Activated B cell treated with CpG ODN at 0.5 μM for 24 hours (primary cell): Measurements from ENCODE around the gene AP4E1. TPM values are rescaled to one million over a fixed set of nuclear protein-coding genes. Genes with fewer than 3 reads are reported as not detected.
"Not testable (repeated sequence)": the region's sequence is repeated elsewhere in the genome, so short reads cannot be mapped to it uniquely, and the experiment has no call there.

ENCODE experiments used
- ATAC-seq: fragments of 200-7000 bp; cut with Tn5 transposase; one replicate; pipeline ENCODE4 v1.10.0; 2021; ENCODE audit warnings: low read depth, mild to moderate bottlenecking, moderate library complexity
- CTCF ChIA-PET: fragments of 350-600 bp; sonication (Branson Sonifier 250); formaldehyde crosslinking; loops from one replicate; lab custom pipeline; 2021; ENCODE audit warnings: antibody characterized with exemption; lab: Charles Lee
- POLR2A ChIA-PET: fragments of 350-600 bp; sonication (Branson Sonifier 250); formaldehyde crosslinking; loops from one replicate; lab custom pipeline; 2021; ENCODE audit warnings: antibody characterized with exemption; lab: Charles Lee
- DNase-seq: peaks from one replicate; pipeline ENCODE4 v3.0.0; 2022
- H3K27ac Mint-ChIP-seq: one replicate; pipeline ENCODE4 v1.8.0; 2020; ENCODE audit warnings: mixed read lengths
- H3K27me3 Mint-ChIP-seq: one replicate; pipeline ENCODE4 v1.8.0; 2021; ENCODE audit warnings: mixed read lengths
- H3K36me3 Mint-ChIP-seq: one replicate; pipeline ENCODE4 v1.8.0; 2021; ENCODE audit warnings: low read depth, mixed read lengths
- H3K4me1 Mint-ChIP-seq: one replicate; pipeline ENCODE4 v1.8.0; 2021; ENCODE audit warnings: mixed read lengths
- H3K4me3 Mint-ChIP-seq: one replicate; pipeline ENCODE4 v1.8.0; 2020; ENCODE audit warnings: mild to moderate bottlenecking, mixed read lengths
- H3K9me3 Mint-ChIP-seq: one replicate; pipeline ENCODE4 v1.8.0; 2020; ENCODE audit warnings: mixed read lengths
- intact Hi-C: fragments of 100-400 bp; cut with micrococcal nuclease; formaldehyde crosslinking; loops from one replicate; pipeline ENCODE4 v1.15.1; 2024
- total RNA-seq: library from RNA; stranded (reverse); gene quantifications from 2 replicates; pipeline ENCODE4 v1.2.3, GENCODE V29; 2022
- TF ChIP-seq, protein P1 (sequence below): fragments of 200-600 bp; IDR thresholded peaks from one replicate; pipeline ENCODE4 v1.8.0; 2022; ENCODE audit warnings: antibody characterized with exemption, mild to moderate bottlenecking

AP4E1 gene
- total RNA-seq, 1 donor from 2014 or later: 13.4 TPM

- no peak for DNase-seq
- POLR2A ChIA-PET: interaction anchor here (1.3 kb wide), 1 partner anchor 16 kb away, joined by 3 read pairs; no protein-coding TSS in a partner anchor
- peaks cover 5% of the 10 kb centered on the region for H3K36me3 Mint-ChIP-seq
- CTCF ChIA-PET: no interaction called here
- H3K27me3 Mint-ChIP-seq: no peaks in the 10 kb centered on the region
- H3K9me3 Mint-ChIP-seq: peaks cover 18% of the 10 kb centered on the region
- intact Hi-C loops: no loop called here
- no peak overlapping the region for H3K27ac Mint-ChIP-seq
- TF ChIP-seq, protein P1, sequence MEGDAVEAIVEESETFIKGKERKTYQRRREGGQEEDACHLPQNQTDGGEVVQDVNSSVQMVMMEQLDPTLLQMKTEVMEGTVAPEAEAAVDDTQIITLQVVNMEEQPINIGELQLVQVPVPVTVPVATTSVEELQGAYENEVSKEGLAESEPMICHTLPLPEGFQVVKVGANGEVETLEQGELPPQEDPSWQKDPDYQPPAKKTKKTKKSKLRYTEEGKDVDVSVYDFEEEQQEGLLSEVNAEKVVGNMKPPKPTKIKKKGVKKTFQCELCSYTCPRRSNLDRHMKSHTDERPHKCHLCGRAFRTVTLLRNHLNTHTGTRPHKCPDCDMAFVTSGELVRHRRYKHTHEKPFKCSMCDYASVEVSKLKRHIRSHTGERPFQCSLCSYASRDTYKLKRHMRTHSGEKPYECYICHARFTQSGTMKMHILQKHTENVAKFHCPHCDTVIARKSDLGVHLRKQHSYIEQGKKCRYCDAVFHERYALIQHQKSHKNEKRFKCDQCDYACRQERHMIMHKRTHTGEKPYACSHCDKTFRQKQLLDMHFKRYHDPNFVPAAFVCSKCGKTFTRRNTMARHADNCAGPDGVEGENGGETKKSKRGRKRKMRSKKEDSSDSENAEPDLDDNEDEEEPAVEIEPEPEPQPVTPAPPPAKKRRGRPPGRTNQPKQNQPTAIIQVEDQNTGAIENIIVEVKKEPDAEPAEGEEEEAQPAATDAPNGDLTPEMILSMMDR: no peak
- no peak for ATAC-seq
- H3K4me1 Mint-ChIP-seq: no peaks in the 10 kb centered on the region
- H3K4me3 Mint-ChIP-seq: no peak overlapping the region
Observed at GRCh38 chr15:50891159-50891558, 17.3 kb upstream of the AP4E1 start.

DNA sequence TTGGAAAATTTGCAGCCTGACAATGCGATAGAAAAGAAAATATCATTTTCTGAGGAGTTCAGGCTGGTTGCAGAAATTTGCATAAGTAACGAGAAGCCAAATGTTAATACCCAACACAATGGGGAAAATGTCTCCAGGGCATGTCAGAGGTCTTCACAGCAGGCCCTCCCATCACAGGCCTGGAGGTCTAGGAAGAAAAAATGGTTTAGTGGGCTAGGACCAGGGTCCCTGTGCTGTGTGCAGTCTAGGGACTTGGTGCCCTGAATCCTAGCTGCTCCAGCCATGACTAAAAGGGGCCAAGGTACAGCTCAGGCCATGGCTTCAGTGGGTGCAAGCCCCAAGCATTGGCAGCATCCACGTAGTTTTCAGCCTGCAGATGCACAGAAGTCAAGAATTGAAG is 14.5 kb upstream of the AP4E1 start:
- TF ChIP-seq, protein P1: no peak
- H3K27ac Mint-ChIP-seq: no peak overlapping the region
- CTCF ChIA-PET: no interaction called here

GRCh38 chr15:50901390-50901789 is 7.1 kb upstream of the AP4E1 start:
- H3K4me3 Mint-ChIP-seq, H3K27me3 Mint-ChIP-seq, H3K36me3 Mint-ChIP-seq, H3K4me1 Mint-ChIP-seq, H3K27ac Mint-ChIP-seq, DNase-seq, CTCF ChIA-PET, ATAC-seq, H3K9me3 Mint-ChIP-seq: not testable (repeated sequence)
- intact Hi-C loops: loop anchor here (10.0 kb wide), 1 partner anchor 1857 kb away; the partner anchor contains the start of gene SECISBP2L
- POLR2A ChIA-PET: interaction anchor here (1.4 kb wide), 1 partner anchor 16 kb away, joined by 3 read pairs; no protein-coding TSS in a partner anchor

More for the DNA sequence above, 14.5 kb upstream of the AP4E1 start:
- Mint-ChIP-seq H3K27me3 (no peaks in the 10 kb centered on the region), H3K36me3 (peaks cover 5% of the 10 kb centered on the region), H3K4me3 (no peak overlapping the region), H3K4me1 (no peaks in the 10 kb centered on the region), H3K9me3 (peaks cover 18% of the 10 kb centered on the region)
- intact Hi-C loops: no loop called here
- DNase-seq (no peak), ATAC-seq (no peak)
- POLR2A ChIA-PET: no interaction called here

DNA sequence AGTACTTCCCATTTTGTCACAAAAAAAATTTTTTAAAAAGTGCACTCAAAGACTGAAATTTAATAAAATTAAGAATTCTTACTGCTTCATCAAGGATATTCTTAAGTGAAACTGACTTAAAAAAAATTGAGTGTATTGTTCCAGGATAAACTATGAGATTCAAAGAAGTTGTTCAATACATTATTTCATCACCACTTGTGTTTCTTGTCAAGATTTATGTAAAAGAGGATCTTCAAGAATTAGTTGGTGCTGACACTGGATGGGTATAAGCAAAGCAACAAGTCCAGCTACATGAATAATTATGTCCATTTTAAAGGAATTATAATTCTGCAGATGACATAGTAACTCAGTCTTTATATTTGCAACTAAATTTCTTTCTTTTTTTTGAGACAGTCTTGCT is 4.3 kb upstream of the AP4E1 start:
- POLR2A ChIA-PET: interaction anchor here (0.6 to 0.7 kb wide), 2 partner anchors 69 to 1928 kb away, joined by 3 to 4 read pairs; no protein-coding TSS in a partner anchor
- Mint-ChIP-seq H3K4me1 (peaks cover 15% of the 10 kb centered on the region), H3K27ac (no peak overlapping the region), H3K4me3 (no peak overlapping the region), H3K9me3 (no peaks in the 10 kb centered on the region), H3K36me3 (peaks cover 11% of the 10 kb centered on the region), H3K27me3 (no peaks in the 10 kb centered on the region)
- intact Hi-C loops: loop anchor here (10.0 kb wide), 1 partner anchor 1859 kb away; the partner anchor contains the start of gene SECISBP2L
- TF ChIP-seq, protein P1: no peak
- ATAC-seq (no peak), DNase-seq (no peak)
- CTCF ChIA-PET: interaction anchor here (0.6 kb wide), 1 partner anchor 51 kb away, joined by 3 read pairs; no protein-coding TSS in a partner anchor

DNA sequence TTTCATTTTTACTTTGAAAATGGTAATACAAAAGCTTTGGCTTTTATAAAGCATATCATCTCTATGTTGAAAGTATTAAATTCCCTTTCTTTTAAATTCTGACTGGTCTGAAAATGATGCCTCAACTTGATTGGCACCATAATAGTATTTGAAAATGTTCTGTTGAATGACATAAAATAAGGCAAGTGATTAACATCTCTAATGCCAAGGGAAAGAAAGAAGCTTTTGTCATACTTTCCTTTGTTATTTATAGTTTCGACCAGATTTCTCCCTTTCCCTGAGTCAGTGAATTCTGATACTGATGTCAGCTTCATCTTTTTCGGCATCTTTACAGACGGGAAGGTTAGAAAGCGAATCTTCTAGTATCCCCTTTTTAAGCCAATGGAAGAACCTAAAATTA is 3.4 kb upstream of the AP4E1 start:
- ChIA-PET CTCF (interaction anchor here (0.7 kb wide), 1 partner anchor 19 kb away, joined by 3 read pairs; no protein-coding TSS in a partner anchor), POLR2A (interaction anchor here (0.7 kb wide), 2 partner anchors 19 to 32 kb away, joined by 3 to 4 read pairs; no protein-coding TSS in a partner anchor)
- no peak overlapping the region for H3K27ac Mint-ChIP-seq
- TF ChIP-seq, protein P1: no peak
- no peak overlapping the region for H3K4me3 Mint-ChIP-seq
- peaks cover 20% of the 10 kb centered on the region for H3K4me1 Mint-ChIP-seq
- no peaks in the 10 kb centered on the region for H3K9me3 Mint-ChIP-seq
- intact Hi-C loops: loop anchor here (5.0 to 10.0 kb wide), 6 partner anchors 33 to 1860 kb away; partner anchors contain the start of genes SECISBP2L and SLC27A2
- H3K36me3 Mint-ChIP-seq: peaks cover 11% of the 10 kb centered on the region
- H3K27me3 Mint-ChIP-seq: no peaks in the 10 kb centered on the region
- no peak for ATAC-seq
- no peak for DNase-seq
